ENCODE data around the gene CFAP61.

DNA sequence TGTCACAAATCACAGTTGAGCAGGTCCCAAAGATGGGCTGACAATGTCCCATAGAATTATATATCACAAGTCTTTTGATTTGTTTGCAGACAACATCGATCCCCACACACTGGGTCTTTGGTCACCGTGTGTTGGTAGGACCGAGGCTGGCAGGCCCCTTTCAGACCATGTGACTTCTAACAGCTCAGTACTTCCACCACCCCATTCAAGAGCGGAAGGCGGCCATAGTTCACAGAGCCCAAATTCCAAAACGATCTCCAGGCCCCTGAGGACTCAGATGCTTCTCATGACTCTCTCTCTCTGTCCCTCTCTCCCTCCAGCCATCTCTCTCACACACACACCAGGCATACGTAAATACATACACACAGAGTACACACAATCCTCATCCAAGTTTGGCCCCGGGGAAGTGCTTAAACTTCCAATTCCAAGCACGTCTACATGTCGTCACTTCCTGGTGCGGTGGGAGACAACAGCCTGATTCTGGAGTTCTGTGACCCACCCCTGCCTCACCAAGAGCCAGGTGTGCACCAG, 159.7 kb downstream of the CFAP61 start:
- TF ChIP-seq, protein P1, sequence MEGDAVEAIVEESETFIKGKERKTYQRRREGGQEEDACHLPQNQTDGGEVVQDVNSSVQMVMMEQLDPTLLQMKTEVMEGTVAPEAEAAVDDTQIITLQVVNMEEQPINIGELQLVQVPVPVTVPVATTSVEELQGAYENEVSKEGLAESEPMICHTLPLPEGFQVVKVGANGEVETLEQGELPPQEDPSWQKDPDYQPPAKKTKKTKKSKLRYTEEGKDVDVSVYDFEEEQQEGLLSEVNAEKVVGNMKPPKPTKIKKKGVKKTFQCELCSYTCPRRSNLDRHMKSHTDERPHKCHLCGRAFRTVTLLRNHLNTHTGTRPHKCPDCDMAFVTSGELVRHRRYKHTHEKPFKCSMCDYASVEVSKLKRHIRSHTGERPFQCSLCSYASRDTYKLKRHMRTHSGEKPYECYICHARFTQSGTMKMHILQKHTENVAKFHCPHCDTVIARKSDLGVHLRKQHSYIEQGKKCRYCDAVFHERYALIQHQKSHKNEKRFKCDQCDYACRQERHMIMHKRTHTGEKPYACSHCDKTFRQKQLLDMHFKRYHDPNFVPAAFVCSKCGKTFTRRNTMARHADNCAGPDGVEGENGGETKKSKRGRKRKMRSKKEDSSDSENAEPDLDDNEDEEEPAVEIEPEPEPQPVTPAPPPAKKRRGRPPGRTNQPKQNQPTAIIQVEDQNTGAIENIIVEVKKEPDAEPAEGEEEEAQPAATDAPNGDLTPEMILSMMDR (IDR thresholded peaks at IDR 0.05 in 8 of 11, conservative IDR thresholded peaks at IDR 0.05 in 3 of 11) = no peak
- TF ChIP-seq POLR2AphosphoS5 (IDR thresholded peaks at IDR 0.05) (no peak), POLR2A (IDR thresholded peaks at IDR 0.05) (no peak)
